Cardiac muscle cell (in vitro differentiated cells and primary cell): ENCODE data around the gene PTPRK. TPM values are rescaled to one million over a fixed set of nuclear protein-coding genes. Genes with fewer than 3 reads are reported as not detected.

Source experiments
- DNase-seq, 2 donors: peaks; one replicate each; pipeline versions ENCODE4 v3.0.0 to v3.0.0-alpha.2; 2010 to 2017; ENCODE audit warnings: low read depth in 1 of 2, low spot score in 1 of 2
- H3K27ac ChIP-seq: fragments of 200-600 bp; sonication (generic); 2 replicates; pipeline ENCODE4 v1.5.1; 2016
- H3K27me3 ChIP-seq: fragments of 200-600 bp; sonication (generic); 2 replicates; pipeline ENCODE4 v1.6.0; 2016; ENCODE audit warnings: control low read depth
- H3K36me3 ChIP-seq: fragments of 200-600 bp; sonication (generic); 2 replicates; pipeline ENCODE4 v1.5.1; 2016; ENCODE audit warnings: control low read depth
- H3K4me1 ChIP-seq: fragments of 200-600 bp; sonication (generic); 2 replicates; pipeline ENCODE4 v1.8.1; 2017; ENCODE audit warnings: low read depth, mild to moderate bottlenecking, mixed run types
- H3K4me3 ChIP-seq: fragments of 200-600 bp; sonication (generic); 2 replicates; pipeline ENCODE4 v1.5.1; 2016; ENCODE audit warnings: mild to moderate bottlenecking
- H3K9me3 ChIP-seq: fragments of 200-600 bp; sonication (generic); 2 replicates; pipeline ENCODE4 v1.5.1; 2017; ENCODE audit warnings: low read depth, mild to moderate bottlenecking, control low read depth
- CTCF ChIP-seq: IDR thresholded peaks from 2 replicates; pipeline ENCODE4 v1.5.1; 2012; ENCODE audit warnings: low read depth, mild to moderate bottlenecking, low read length
- polyA plus RNA-seq: library from polyadenylated mRNA; unstranded; fragments of >200 nt; fragmentation: Nextera tagmentation; extraction: Ambion mirVana; gene quantifications from 2 replicates; pipeline ENCODE4 v1.2.1, GENCODE V29; 2016
- total RNA-seq: library from RNA; depleted of rRNA; stranded (reverse); fragments of >200 nt; gene quantifications from 2 replicates; pipeline ENCODE4 v1.2.3, GENCODE V29; 2016

The PTPRK gene
- total and polyA plus RNA-seq, 2 experiments from 2014 or later: 48.3 to 73.1 TPM

- Histone ChIP-seq H3K9me3 (no peaks in the 10 kb centered on the region), H3K36me3 (no peaks in the 10 kb centered on the region), H3K27ac (no peak overlapping the region), H3K4me1 (peaks cover 8% of the 10 kb centered on the region), H3K27me3 (no peaks in the 10 kb centered on the region), H3K4me3 (no peak overlapping the region)
- TF ChIP-seq CTCF: no peak
- DNase-seq: no peak
Measured at GRCh38 chr6:128479048-128479666, 41.2 kb downstream of the PTPRK start.

GRCh38 chr6:128478230-128479047 is 42.0 kb downstream of the PTPRK start:
- DNase-seq: no peak
- Histone ChIP-seq H3K27me3 (no peaks in the 10 kb centered on the region), H3K4me1 (peaks cover 9% of the 10 kb centered on the region), H3K9me3 (no peaks in the 10 kb centered on the region), H3K4me3 (no peak overlapping the region), H3K27ac (no peak overlapping the region), H3K36me3 (no peaks in the 10 kb centered on the region)
- TF ChIP-seq CTCF: no peak

- TF ChIP-seq CTCF: no peak
- no peaks in the 10 kb centered on the region for H3K9me3 ChIP-seq
Measured at GRCh38 chr6:128474933-128475332, 45.5 kb downstream of the PTPRK start.

GRCh38 chr6:128474481-128474880 is 45.9 kb downstream of the PTPRK start:
- no peak for DNase-seq
- TF ChIP-seq CTCF: no peak
- Histone ChIP-seq H3K36me3 (no peaks in the 10 kb centered on the region), H3K9me3 (no peaks in the 10 kb centered on the region), H3K27ac (no peak overlapping the region), H3K4me3 (no peak overlapping the region), H3K27me3 (no peaks in the 10 kb centered on the region), H3K4me1 (peaks cover 9% of the 10 kb centered on the region)

More at GRCh38 chr6:128474933-128475332, 45.5 kb downstream of the PTPRK start:
- no peak overlapping the region for H3K27ac ChIP-seq
- H3K27me3 ChIP-seq: no peaks in the 10 kb centered on the region
- no peak overlapping the region for H3K4me3 ChIP-seq
- no peaks in the 10 kb centered on the region for H3K36me3 ChIP-seq
- no peak for DNase-seq
- H3K4me1 ChIP-seq: peaks cover 9% of the 10 kb centered on the region

GRCh38 chr6:128471907-128472306 is 48.5 kb downstream of the PTPRK start:
- no peak for TF ChIP-seq CTCF
- no peak overlapping the region for H3K27ac ChIP-seq
- H3K4me3 ChIP-seq: no peak overlapping the region
- H3K9me3 ChIP-seq: no peaks in the 10 kb centered on the region
- peaks cover 9% of the 10 kb centered on the region for H3K4me1 ChIP-seq
- H3K27me3 ChIP-seq: no peaks in the 10 kb centered on the region
- H3K36me3 ChIP-seq: no peaks in the 10 kb centered on the region
- DNase-seq: no peak
